ENCODE data around the gene FBXW7.

DNA sequence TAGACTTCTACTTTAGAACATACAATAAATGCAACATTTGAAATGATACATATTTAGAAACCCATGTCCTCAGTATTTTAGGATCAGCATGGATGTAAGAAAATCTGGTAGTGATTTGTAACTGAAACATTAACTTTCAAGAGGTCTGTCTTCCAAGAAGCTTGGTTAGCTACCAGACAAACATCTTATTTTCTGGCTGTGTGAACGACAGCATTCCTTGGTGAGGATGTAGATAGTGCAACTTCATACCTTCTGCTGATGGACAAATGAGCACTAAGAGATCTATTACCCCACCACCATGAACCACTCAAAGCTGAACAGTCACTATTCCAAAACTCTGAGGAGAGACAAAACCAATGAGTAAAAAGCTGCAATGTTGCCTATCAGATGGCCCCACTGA lies 212.7 kb downstream of the FBXW7 start:
- TF ChIP-seq, protein P1, sequence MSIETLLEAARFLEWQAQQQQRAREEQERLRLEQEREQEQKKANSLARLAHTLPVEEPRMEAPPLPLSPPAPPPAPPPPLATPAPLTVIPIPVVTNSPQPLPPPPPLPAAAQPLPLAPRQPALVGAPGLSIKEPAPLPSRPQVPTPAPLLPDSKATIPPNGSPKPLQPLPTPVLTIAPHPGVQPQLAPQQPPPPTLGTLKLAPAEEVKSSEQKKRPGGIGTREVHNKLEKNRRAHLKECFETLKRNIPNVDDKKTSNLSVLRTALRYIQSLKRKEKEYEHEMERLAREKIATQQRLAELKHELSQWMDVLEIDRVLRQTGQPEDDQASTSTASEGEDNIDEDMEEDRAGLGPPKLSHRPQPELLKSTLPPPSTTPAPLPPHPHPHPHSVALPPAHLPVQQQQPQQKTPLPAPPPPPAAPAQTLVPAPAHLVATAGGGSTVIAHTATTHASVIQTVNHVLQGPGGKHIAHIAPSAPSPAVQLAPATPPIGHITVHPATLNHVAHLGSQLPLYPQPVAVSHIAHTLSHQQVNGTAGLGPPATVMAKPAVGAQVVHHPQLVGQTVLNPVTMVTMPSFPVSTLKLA (IDR thresholded peaks at IDR 0.05) = no peak
- TF ChIP-seq, protein P2, sequence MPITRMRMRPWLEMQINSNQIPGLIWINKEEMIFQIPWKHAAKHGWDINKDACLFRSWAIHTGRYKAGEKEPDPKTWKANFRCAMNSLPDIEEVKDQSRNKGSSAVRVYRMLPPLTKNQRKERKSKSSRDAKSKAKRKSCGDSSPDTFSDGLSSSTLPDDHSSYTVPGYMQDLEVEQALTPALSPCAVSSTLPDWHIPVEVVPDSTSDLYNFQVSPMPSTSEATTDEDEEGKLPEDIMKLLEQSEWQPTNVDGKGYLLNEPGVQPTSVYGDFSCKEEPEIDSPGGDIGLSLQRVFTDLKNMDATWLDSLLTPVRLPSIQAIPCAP (CRISPR knock-in tag; IDR thresholded peaks at IDR 0.05; ENCODE audit: low read depth) = no peak
- no peak for TF ChIP-seq MAFF (IDR thresholded peaks at IDR 0.05; ENCODE audit: low read depth, low read length)
- TF ChIP-seq PRDM15 (CRISPR knock-in tag; IDR thresholded peaks at IDR 0.05) = no peak

Measured in HepG2 (cell line).